ENCODE data around the gene MYO5C.
A peak's percentile ranks its signal among the peaks of the same experiment; 100 is the strongest.
"Not testable (repeated sequence)": the region's sequence is repeated elsewhere in the genome, so short reads cannot be mapped to it uniquely, and the experiment has no call there.

The MYO5C gene

DNA sequence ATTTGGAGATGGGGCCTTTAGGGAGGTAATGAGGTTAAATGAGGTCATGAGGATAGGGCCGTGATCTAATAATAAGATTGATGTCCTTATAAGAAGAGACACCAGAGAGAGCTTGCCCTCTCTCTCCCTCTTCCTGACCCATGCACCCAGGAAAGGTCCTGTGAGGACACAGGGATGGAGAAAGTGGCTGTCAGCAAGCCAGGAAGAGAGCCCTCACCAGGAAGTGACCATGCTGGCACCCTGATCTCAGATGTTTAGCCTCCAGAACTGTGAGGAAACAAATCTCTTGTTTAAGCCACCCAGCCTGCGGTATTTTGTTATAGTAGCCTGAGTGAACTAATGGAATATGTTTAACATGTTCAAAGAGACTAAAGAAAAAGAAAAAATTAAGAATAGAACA is 89.2 kb downstream of the MYO5C start:
- DNase-seq: peak; percentile 3

DNA sequence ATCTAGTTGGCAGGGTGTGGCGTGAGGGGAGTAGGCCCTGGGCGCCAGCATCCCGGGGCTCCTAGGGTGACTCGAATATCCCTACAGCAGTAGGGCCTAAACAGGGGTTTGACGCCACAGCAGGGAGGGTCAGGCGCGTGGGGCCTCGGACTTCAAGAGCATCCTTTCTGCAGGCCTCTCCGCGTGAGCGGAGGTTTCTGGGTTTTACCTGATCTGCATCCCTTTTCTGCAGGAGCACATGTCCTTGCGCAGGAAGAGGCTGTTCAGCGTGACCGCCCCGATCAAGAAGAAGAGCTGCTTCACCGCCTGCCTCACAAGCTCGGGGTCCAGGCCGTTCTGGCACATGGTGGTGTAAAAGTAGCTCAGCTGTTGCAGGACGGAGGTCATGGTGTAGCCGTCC is 90.9 kb downstream of the MYO5C start:
- DNase-seq: no peak

DNA sequence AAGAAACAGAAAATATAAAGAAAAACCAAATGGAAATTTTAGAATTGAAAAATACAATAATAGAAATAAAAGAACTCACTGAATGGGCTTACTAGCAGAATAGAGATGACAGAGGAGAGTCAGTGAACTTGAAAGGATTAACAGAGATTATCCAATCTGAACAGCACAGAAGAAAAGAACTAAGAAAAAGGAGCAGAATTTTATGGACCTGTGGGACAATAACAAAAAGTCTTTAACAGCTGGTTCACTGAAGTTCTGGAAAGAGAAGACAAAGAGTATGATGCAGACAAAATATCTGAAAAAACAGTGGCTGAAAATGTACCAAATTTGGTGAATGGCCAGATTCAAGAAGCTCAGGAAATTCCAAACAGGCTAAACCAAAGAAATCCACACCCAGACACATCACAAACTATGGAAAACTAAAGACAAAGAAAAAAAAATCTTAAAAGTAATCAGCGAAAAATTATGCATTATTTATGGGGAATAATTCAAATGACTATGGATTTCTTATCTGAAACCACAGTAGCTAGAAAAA is 94.7 kb downstream of the MYO5C start:
- DNase-seq: no peak

DNA sequence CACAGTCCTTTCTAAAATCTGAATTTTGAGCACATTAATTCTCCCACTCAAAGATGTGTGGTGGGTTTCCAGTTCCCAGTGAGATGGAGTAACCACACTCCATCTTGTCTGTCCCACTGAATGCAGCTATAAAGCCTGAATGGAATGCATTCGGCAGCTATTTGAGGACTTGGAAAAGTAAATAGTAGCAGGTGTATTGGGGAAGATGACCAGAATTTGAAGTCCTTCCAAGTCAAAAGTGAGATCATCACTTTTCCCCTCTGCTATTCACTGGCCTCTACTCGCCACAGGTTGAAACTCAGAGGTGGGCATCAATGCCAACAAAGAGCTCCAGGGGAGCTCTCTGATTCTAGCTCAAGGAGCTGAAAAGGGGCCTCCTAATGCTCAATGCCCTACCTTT is 96.3 kb downstream of the MYO5C start:
- peak; percentile 6 for DNase-seq

DNA sequence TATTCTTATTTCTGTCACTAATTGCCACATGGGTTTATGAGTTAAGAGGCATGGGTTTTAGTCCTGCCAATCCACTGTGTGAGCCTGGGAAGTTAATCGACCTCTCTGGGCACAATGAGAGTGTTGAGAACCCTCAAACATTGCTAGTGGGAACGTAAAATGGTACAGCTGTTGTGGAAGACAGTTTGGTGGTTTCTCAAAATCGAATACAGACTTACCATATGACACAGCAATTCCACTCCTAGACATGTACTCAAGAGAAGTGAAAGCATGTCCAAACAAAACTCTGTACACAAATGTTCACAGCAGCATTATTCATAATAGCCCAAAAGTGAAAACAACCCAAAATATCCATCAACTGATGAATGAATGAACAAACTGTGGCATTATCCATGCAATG is 98.7 kb downstream of the MYO5C start:
- no peak for DNase-seq

DNA sequence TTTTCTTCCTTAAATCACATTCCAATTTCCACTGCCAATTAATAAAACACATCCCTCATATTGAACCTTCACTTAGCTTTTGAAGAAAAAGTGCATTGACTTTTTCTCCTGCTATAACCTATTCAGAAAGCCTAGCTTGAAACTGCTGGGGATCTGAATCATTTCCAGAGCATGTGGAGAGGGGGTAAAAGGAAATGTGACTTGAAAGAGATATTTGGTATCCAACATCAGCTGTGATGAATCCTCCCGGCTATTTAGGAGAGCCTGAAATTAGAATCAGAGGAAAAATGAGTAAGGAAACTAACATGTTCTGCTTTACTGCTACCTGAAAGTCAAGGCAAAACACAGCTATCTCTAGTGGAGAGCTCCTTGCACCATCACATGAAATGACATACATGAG is 101.8 kb downstream of the MYO5C start:
- no peak for DNase-seq

DNA sequence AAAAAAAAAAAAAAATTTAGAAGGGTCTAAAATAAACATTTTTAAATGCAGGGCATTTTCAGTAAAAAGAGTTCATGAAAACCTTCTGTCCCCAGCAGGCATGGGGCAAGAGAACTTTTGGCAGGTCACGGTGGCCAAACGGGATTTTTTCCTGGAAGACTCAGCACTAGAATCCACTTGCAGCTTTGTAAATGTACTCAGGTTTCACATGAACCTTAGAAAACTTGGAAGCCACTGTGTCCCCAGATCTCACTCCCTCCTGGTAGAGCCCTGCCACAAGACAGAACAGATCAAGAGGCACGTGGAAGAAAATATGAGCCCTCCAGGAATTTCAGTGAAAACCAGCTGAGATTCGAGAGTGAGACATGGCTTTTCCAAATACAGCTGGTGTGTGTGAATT is 102.3 kb downstream of the MYO5C start:
- DNase-seq: no peak

DNA sequence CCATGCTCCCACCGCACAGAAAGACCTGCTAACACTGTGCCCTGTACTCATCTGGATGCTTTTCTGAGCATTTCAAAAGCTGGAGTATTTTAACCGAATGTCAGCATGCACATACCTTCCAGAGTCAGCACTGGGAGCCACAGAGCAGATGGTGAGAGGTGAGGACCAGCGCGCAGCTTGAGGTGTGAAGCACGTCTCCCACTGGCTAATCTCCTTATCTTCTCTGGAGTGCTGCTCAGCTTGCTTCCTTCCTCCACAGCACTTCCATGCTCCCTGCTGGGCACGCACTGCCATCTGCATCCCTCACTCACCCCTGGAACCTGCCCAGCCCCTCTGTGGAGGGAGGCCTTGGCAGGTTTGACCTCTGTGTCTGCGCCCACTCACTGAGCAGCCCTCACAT is 104.4 kb downstream of the MYO5C start, which contains the start of gene GNB5:
Gene GNB5, minus strand, starts transcription at position 186 of the 400 bp plus-strand sequence. CDS start 6,716 bp downstream, outside the sequence.
- no peak for DNase-seq

DNA sequence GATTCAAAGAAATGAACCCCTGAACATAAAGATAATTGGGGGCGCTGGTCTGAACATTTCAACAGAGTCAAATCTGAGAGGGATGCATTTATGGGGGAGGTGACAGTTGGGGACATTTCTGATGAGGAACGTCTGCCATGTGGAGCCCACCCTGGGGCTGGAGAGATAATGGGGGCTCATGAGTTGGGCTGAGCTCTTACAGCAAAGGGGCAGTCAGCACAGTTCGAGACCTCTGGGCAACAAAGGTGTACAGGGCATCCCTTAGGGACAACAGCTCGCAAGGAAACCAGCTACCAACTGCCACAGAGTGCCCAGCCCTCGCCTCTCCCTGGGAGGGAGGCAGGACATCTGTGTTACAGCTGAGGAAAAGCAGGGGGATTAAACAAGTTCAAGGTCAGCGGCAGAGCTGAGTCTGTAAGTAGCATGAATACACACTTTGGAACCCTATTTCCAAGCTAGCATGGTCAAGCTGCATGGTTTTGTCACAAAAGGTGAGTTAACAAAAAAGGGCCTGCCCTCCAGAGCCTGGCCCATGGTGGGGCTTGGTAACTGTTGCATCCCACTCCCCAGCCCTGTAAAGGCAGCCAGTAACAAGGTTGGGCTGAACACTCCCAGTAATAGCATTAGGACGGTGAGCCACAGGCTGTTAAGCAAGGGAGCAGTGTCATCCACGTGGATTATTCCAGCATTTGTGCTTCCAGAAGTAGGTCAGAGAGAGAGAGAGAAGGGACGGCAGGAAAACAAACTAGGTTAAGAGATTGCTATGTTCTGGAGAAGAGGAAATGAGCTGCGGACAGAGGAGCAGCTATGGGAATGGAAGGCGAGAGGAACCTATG is 108.7 kb downstream of the MYO5C start:
- no peak for DNase-seq

DNA sequence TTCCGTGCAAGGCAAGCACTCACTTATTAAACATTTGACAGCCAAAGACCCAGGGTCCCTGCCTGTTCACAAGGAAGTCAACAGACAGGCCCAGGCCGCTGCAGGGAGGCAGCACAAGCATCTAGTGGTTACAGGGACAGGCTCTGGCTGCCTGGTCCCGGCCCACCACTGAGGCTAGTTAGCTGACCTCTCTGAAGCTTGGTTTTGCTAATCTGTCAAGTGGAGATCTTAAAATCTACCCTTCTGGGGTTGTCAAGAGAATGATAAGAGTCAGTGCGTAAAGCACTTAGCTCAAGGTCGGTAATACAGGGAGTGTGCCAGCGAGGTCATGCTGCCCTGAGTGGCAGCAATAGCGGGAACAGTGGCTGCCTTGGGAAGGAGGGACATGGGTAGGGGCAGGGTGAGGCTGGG is 110.4 kb downstream of the MYO5C start:
- no peak for DNase-seq

DNA sequence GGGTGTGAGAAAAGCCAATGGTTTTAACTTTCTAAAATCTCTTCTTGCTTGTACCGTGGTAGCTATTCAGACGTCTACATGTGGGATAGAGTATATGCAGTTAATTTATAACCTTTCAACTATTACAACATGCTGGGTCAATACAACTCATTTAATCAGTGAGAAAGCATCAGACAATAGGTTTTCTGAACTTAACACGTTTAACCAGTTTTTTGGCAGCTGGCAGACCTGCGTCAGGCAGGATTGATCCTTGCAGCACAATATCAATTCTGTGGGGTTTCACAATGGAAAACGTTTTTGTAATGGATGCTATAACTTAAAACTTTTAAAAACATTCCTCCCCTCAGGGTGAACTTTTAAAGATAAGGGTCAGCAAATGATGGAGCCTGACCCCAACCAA is 110.9 kb downstream of the MYO5C start:
- DNase-seq: no peak

DNA sequence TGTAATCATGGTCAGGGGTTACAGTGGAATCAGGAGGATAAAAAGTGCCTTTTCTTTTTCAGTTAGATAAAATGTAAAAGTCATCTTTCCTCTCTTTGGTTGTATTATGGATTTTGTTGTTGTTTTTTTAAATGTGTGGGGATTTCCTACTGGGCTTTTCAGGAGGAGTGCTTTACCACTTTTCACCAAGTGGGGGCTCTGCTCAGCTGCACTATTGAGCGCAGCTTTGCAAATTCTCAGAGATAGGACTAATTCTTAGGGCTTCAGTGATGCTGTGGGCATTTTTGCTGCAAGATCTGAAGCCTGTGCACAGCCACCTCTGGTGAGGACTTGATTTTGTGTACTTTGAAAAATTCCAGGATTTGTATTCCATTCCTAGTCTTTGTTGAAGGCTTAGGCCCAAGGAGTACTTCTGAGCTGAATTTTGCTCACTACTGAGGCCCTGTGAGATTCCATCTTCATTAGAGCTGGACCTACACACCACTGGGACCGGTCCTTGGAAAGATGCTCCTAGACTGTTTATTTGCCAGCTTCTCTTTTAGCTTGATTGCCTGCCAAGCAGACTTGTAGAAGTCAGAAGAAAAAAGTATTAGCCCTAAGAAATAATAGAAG is 111.9 kb downstream of the MYO5C start:
- DNase-seq: peak; percentile 55

DNA sequence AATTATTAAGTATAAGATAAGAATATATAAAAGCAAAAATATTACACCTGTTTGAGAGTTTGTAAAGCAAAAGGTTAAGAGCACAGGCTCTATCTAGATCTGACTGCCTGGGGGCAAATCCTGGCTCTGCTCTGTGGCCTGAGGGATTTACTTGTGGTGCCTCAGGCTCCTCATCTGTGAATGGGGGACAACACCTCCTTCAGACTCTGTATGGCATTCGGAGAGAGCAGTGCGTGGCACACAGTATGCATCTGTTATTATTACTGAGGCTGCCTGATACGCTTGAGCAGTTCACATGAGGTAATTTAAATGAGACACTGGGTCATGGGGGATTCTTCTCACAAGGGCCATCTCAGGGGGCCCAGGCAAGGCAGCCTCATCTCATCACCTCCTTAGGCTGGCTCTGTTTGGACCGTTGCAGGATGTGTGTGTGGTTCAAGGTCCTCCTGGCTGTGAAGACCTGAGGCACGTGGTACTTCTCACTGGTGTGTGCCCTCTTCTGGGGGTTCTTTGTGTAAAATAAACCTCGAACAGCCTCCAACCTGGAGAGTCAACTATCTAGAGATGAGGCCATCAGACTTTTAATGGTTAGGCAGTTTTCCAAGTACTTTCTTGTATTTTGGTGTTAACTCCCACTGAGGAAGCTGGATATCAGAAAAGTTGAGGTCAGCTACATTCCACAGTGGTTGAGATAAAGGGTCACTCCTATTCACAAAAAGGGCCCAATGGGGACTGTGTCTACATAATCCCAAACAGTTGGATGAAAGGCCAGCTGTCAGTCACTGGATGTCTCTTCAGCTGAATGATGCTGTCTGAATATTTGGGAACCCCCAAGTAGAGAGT is 113.4 kb downstream of the MYO5C start:
- DNase-seq: no peak

DNA sequence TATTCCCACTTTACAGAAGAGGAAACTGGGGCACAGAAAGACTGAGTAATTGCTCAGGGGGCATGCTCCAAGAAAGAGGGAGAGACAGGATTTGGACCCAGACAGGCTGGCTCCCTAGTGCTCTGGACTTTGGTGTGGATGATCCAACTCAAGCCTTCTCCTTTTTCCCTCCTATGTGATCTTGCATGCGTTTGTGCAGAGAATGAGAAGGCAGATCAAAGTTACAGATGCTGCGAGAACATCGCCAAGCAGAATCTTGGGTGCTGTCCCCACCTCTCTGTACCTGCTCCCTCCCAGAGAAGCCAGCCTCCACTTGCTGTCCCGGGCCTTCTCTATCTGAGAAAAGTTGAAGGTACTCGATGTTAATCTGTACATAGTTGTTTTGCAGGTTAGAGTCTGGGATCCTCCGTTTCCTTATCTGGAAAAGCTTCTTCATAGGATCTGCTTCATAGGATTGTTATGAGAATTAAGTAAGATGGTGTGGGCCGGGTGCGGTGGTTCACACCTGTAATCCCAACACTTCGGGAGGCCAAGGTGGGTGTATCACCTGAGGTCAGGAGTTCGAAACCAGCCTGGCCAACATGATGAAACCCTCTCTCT is 114.7 kb downstream of the MYO5C start:
- no peak for DNase-seq

DNA sequence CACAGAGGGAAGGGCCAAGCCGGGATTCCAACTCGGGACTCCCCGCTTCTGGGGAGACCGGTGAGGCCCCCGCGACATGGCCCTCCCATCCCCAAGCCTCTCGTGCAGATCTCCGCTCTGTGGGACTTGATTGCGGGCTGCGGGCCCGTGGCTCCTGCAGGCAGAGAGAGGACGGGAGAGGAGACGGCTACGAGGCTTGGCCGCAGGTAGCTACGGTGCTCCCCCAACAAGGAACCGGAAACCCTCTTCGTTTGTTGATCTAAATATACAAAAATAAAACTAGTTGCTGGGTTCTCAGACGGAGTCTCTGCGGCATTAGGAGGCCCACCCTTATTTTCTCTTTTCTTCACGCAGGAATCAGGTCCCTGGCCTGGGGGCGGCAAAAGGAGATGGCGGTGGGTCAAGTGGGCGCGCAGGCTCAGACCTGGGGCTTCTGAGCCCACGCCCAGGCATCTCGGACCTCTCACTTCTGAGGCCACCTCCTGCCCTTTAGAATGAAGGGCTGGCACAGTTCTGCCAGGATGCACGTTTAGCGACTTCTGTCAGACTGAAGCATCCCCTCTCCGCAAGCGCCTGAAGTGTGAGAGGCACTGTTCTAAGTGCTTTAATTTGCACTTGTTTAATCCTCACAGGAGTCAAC is 115.3 kb downstream of the MYO5C start:
- DNase-seq: peak; percentile 72

DNA sequence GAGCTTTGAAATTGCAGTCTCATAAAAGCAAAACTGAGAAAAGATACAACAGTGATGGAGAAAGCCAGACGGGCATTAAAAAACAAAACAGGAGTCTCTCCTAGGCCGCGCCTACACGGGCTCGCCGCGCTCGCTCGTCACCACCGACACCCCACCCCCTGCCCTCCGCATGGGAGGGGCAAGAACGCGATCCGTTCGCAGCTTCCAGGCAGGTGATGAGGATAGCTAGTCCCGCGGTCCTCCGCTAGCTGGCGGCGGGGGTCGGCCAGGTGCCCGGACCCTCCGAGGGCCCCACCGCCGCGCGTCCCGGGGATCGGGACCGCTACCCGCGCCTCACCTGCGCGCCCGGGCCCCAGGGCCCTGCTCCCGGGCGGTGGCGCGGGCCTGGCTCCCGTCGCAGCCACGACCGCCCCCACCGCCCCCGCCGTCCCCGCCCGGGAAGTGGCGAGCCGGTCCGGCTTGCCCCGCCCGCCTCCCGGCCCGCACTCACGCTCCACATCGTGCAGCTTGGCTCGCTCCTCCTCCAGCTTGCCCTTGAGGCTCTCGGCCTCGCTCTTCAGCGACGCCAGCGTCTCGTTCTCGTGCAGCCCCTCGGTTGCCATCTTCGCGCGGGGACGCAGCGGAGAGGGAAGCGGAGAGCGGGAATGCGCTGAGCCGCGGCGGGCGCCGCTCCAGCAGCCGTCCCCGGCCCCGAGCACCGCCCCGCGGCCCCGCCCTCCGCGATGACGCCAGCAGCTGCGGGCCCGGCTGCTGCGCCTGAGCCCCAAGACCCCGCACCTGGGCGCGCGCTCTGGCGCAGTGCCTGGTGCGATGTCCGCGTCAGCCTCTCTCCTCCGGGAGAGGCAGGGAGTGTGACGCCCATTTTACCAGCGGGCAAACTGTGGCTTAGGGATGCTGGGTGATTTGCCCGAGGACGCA is 116.1 kb downstream of the MYO5C start:
- DNase-seq: peak; percentile 89

DNA sequence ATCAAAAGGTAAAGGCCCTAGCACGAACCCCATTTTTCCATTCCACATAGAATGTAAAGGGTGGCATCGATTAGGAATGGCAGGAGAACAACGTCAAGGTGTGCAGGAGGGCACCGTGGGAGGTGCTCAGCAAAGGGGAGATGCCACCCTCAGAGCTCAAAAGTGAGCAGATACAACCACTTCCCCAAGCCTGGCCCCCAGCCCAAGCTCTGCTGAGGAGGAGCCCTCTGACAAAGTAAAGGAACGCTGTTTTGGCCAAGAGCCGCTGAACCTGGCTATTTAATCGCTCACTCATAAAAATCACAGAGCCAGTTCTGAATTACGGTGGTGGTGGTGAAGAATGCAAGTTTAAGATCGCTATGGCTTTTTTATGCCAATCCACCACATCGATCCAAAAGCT is 116.8 kb downstream of the MYO5C start:
- peak; percentile 19 for DNase-seq

DNA sequence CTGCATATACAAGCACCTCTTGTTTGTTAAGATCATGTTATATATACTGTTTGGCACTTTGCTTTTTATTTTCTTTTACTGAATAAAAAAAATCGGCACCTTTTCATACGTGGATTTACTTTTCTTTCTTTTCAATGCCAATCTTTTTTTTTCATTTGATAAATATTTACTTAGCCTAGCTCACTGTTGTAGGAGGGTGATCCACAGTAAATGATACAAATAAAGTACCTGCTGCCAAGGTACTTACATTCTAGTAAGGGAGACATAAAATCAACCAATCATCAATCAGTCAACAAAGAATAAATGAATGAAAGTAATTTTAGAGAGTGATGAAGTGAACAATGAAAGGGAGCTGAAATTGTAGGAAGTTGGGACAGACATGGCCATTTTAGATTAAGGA is 122.7 kb downstream of the MYO5C start:
- peak; percentile 30 for DNase-seq

DNA sequence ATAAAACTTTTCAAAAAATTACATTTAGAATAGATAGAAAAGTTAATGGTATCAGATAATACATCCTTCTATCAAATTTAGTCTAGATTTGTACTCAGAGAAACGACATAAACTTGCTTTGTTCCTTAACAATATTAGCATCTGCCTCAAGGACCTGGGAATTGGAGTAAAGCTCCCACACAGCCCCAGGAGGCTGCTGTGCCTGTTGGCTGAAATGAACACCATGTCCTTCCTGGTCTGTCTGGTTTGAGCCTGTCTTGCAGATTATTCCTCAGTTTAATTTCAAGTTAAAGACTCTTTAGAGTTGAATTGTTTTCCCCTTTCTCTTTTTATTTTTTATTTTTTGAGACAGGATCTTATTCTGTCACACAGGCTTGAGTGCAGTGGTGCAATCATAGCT is 123.8 kb downstream of the MYO5C start:
- no peak for DNase-seq

DNA sequence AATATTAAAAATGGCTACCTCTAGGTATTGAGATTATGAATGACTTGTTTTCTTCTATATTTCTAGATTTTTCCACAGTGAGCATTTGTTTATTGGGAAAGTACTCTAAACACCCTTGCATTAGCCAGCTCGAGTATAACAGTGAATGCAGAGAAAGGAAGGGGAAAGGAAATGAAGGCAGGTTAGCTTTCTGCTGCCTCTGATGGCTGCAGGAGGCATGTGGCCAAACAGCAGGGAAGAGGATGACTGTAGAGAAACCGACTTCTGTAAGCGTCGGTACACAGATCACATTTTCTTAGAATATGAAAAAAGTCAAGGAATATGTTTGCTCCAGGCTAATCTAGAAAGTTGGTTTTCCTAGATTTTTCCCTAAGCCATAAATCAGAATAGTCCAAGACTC is 124.2 kb downstream of the MYO5C start:
- no peak for DNase-seq

DNA sequence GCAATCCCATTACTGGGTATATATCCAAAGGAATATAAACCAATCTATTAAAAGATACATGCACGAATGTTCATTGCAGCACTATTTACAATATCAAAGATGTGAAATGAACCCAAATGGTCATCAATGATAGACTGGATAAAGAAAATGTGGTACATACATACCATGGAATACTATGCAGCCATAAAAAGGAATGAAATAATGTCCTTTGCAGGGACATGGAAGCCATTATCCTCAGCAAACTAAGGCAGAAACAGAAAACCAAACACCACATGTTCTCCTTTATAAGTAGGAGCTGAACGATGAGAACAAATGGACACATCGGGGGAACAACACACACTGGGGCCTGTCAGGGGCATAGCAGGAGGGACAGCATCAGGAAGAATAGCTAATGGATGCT is 125.4 kb downstream of the MYO5C start:
- not testable (repeated sequence) for DNase-seq
